Neural crest cell (in vitro differentiated cells): ENCODE results near the gene FAM171A2. TPM values are rescaled to one million over a fixed set of nuclear protein-coding genes. Genes with fewer than 3 reads are reported as not detected.
A peak's percentile ranks its signal among the peaks of the same experiment; 100 is the strongest.

ENCODE experiments used
- DNase-seq: peaks from one replicate; pipeline ENCODE4 v3.0.0; 2021; ENCODE audit warnings: low read depth, mixed read lengths, low spot score
- H3K27ac Mint-ChIP-seq: one replicate; pipeline ENCODE4 v1.8.0; 2021; ENCODE audit warnings: mild to moderate bottlenecking, mixed read lengths; ENCODE audit not compliant: unreplicated experiment
- H3K27me3 Mint-ChIP-seq: 2 replicates; pipeline ENCODE4 v1.8.0; 2021; ENCODE audit warnings: low read depth, mild to moderate bottlenecking, mixed read lengths
- H3K36me3 Mint-ChIP-seq: 2 replicates; pipeline ENCODE4 v1.8.0; 2021; ENCODE audit warnings: low read depth, mild to moderate bottlenecking, mixed read lengths
- H3K4me1 Mint-ChIP-seq: 2 replicates; pipeline ENCODE4 v1.8.0; 2021; ENCODE audit warnings: mixed read lengths
- H3K4me3 Mint-ChIP-seq: one replicate; pipeline ENCODE4 v1.8.0; 2021; ENCODE audit warnings: mild to moderate bottlenecking, mixed read lengths
- H3K9me3 Mint-ChIP-seq: 2 replicates; pipeline ENCODE4 v1.8.0; 2021; ENCODE audit warnings: mixed read lengths
- total RNA-seq: library from RNA; stranded (reverse); gene quantifications from 2 replicates; pipeline ENCODE4 v1.2.1, GENCODE V29; 2021
- TF ChIP-seq, protein P1 (sequence below): fragments of 200-600 bp; sonication (generic); conservative IDR thresholded peaks from 2 replicates; pipeline ENCODE4 v1.5.0; 2021; ENCODE audit warnings: antibody characterized with exemption, mild to moderate bottlenecking

Gene FAM171A2
- total RNA-seq, 1 donor from 2014 or later = 51.9 TPM

DNA sequence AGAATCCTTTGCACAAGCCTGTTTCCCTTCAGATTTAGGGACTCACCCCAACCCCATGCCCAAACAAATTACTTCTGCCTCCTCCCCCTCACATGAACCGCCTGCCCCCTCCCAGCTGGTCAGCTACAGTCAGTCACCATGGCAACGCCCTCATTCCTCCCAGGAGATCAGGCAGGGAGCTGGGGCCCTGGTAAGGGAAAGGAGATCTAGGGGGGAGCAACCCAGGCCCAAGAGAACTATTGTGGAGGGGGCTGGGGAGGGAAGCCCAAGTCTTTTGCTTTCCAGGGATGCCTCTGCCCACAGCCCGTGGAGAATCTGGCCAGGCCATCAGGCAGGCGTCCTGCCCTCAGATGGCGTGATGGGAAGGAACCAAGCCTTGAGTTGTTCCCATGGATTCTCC, 2.8 kb downstream of the FAM171A2 start:
- Mint-ChIP-seq H3K36me3 (no peaks in the 10 kb centered on the region), H3K4me3 (peak overlapping the region; percentile 78), H3K27me3 (peaks cover 13% of the 10 kb centered on the region), H3K4me1 (peaks cover 18% of the 10 kb centered on the region), H3K9me3 (no peaks in the 10 kb centered on the region), H3K27ac (peak overlapping the region; percentile 43)
- DNase-seq = no peak
- TF ChIP-seq, protein P1, sequence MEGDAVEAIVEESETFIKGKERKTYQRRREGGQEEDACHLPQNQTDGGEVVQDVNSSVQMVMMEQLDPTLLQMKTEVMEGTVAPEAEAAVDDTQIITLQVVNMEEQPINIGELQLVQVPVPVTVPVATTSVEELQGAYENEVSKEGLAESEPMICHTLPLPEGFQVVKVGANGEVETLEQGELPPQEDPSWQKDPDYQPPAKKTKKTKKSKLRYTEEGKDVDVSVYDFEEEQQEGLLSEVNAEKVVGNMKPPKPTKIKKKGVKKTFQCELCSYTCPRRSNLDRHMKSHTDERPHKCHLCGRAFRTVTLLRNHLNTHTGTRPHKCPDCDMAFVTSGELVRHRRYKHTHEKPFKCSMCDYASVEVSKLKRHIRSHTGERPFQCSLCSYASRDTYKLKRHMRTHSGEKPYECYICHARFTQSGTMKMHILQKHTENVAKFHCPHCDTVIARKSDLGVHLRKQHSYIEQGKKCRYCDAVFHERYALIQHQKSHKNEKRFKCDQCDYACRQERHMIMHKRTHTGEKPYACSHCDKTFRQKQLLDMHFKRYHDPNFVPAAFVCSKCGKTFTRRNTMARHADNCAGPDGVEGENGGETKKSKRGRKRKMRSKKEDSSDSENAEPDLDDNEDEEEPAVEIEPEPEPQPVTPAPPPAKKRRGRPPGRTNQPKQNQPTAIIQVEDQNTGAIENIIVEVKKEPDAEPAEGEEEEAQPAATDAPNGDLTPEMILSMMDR = no peak

DNA sequence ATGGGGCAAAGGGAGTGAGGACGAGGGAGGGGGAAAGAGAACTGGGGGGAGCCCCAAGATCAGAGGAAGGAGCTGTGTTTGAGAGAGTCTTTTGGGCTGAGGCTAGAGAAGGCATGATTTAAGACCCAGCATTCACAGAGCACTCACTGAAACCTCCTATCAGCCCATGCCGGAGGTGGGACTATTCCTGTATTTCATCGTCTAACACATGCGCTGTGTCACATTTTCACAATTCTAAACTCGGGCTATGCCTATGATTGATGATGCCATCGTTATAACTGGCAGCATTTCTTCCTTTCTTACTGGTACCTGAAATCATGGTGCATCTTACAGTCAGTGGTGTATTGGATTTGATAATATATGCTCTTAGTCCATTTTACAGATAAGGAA, 3.5 kb downstream of the FAM171A2 start:
- no peak for DNase-seq
- H3K9me3 Mint-ChIP-seq = no peaks in the 10 kb centered on the region
- peaks cover 7% of the 10 kb centered on the region for H3K27me3 Mint-ChIP-seq
- peaks cover 18% of the 10 kb centered on the region for H3K4me1 Mint-ChIP-seq
- no peak overlapping the region for H3K27ac Mint-ChIP-seq
- peak overlapping the region; percentile 78 for H3K4me3 Mint-ChIP-seq
- TF ChIP-seq, protein P1 = no peak
- no peaks in the 10 kb centered on the region for H3K36me3 Mint-ChIP-seq

DNA sequence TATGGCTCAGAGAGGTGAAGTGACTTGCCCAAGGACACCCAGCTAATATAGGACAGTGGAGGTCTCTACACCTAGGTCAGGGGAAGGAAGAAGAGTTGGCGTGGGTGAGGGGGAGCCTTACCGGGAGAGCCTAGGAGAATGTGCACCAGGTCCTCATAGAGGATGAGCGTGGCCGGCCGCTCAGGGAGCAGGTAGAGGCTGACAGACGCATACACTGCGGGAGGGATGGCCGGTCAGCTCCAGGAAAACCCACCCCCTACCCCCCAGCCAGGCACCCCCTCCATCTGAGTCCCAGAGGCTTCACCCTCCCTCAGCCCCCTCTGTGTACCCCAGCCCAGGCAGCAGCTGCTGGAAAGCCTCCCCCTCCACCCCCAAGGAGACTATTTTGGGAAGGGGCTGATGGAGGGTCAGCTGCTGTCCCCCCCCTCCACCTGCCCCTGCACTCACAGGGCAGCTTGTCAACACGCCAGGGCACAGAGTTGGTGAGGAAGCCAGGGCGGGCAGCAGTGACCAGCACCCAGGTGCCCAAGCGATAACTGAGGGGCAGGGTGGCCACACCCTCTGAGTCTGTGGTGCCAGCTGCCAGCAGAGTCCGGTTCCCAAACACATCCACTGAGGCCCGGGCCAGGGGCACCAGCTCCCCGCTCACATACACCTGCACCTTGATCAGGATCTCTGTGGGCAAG, 4.1 kb downstream of the FAM171A2 start:
- TF ChIP-seq, protein P1 = no peak
- Mint-ChIP-seq H3K27me3 (peaks cover 2% of the 10 kb centered on the region), H3K4me1 (peaks cover 18% of the 10 kb centered on the region), H3K4me3 (peak overlapping the region; percentile 23), H3K27ac (no peak overlapping the region), H3K9me3 (no peaks in the 10 kb centered on the region), H3K36me3 (no peaks in the 10 kb centered on the region)
- no peak for DNase-seq

DNA sequence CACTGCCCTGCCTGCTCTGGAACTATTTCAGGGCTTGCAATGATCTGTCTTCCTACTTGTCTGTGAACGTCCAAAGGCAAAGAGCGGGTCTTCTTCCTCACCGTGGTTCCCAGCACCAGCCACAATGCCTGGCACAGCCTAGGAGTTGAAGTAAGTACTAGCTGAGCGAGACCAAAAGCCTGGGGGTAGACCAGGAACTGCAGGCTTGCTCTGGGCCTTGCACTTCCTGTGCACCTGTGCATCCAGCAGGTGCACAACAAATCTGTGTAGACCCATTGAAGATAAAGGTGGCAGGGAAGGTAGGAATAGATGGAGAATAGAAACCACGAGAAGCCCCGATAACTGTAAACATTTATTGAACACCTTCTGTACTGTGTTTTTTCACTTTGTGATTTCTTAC, 4.6 kb downstream of the FAM171A2 start:
- H3K27me3 Mint-ChIP-seq = no peaks in the 10 kb centered on the region
- H3K4me1 Mint-ChIP-seq = peaks cover 18% of the 10 kb centered on the region
- H3K4me3 Mint-ChIP-seq = peak overlapping the region; percentile 23
- H3K9me3 Mint-ChIP-seq = no peaks in the 10 kb centered on the region
- H3K36me3 Mint-ChIP-seq = no peaks in the 10 kb centered on the region
- TF ChIP-seq, protein P1 = no peak
- DNase-seq = no peak
- no peak overlapping the region for H3K27ac Mint-ChIP-seq

DNA sequence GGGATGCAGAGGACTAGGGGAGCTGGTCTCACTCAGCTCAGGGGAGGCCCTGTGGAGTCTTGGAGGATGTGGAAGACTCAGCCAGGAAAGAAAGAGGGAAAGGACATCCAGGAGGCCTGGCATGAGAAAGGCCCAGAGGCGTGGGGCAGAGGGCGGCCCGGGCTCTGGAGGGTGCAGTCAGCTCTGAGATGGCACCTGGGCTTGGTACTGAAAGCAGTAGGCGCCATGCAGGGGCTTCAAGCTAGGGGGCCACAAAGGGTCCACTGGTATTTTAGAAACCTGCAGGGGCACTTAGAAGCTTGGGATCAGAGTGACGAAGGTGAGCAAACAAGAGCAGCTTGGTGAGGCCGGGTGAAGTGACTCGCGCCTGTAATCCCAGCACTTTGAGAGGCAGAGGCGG, 5.6 kb downstream of the FAM171A2 start:
- Mint-ChIP-seq H3K27ac (no peak overlapping the region), H3K27me3 (peaks cover 2% of the 10 kb centered on the region), H3K36me3 (peaks cover under 1% of the 10 kb centered on the region), H3K4me3 (peak overlapping the region; percentile 64), H3K4me1 (peaks cover 20% of the 10 kb centered on the region), H3K9me3 (no peaks in the 10 kb centered on the region)
- TF ChIP-seq, protein P1 = no peak
- DNase-seq = no peak
